ENCODE data around the gene CRYBG1. TPM values are rescaled to one million over a fixed set of nuclear protein-coding genes. Genes with fewer than 3 reads are reported as not detected.

CRYBG1 gene
- total and polyA plus RNA-seq, 2 donors (not counting 1 experiment from before 2014, with no cell fraction given), result 9.6 to 47.0 TPM

DNA sequence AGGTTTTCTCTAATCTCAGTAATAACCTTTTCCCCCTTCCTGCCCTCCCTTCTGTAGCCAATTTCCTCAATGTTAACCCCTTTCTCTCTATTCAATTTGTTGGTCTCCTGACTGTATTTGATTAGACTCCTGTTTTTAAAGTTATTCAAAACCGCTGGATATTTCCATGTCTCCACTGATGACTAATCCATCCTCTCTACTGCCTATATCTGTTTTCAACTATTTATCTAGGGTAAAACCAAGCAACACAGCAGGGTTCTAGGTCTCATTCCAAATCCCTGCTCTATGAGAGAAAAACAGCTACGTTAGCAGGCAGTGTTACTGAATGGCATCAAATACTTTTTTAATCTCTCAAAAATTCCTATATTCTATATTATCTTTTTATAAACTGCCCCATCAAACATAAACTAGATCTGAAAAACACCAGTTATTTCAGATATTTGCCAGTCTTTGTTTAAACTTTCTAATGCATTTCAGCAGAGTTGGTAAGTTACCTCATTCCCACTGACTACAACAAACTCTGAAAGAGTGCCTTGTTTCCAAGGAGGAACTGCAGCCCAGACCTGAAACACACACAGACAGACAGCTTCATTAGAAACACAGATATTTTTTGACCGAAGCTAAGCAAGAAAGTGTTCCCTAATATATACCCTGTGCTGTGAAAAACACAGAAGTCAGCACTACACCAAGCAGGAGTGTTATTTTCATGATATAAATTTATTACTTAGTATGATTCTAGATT lies 260.6 kb downstream of the CRYBG1 start:
- intact Hi-C loops (cut with micrococcal nuclease), result no loop called here
- Histone ChIP-seq H4K20me1 (ENCODE audit: control insufficient read depth, insufficient read depth, low read length, poor library complexity, severe bottlenecking) (no peaks in the 10 kb centered on the region), H3K27ac (ENCODE audit: low read length in 2 of 2) (no peak overlapping the region), H3K4me1 (ENCODE audit: control insufficient read depth in 2 of 2, insufficient read depth in 2 of 2, low read length in 2 of 2) (peaks cover 3 to 7% of the 10 kb centered on the region in 2 donors), H3K36me3 (replicated peaks in 1 of 2; ENCODE audit: control extremely low read depth in 1 of 2, control insufficient read depth in 1 of 2, extremely low read depth in 1 of 2, insufficient read depth in 2 of 2, low read length in 1 of 2) (peaks cover 4 to 25% of the 10 kb centered on the region in 2 experiments), H3K4me3 (ENCODE audit: control extremely low read depth in 1 of 5, extremely low read depth in 1 of 5, insufficient read depth in 1 of 5, low read depth in 2 of 5, low read length in 4 of 5) (no peak overlapping the region), H2AFZ (ENCODE audit: insufficient read depth, low read depth, low read length, poor library complexity, severe bottlenecking) (no peak overlapping the region), H3K4me2 (replicated peaks; ENCODE audit: low read depth, low read length, poor library complexity, severe bottlenecking) (no peak overlapping the region), H3K9me3 (ENCODE audit: control extremely low read depth in 1 of 3, control insufficient read depth in 2 of 3, insufficient read depth in 1 of 3, low read length in 2 of 3) (no peaks in the 10 kb centered on the region), H3K27me3 (replicated peaks in 1 of 4; ENCODE audit: control extremely low read depth in 1 of 4, control insufficient read depth in 3 of 4, insufficient read depth in 4 of 4, low read length in 3 of 4) (no peaks in the 10 kb centered on the region), H3K79me2 (ENCODE audit: control insufficient read depth, insufficient read depth, low read length) (peaks cover 41% of the 10 kb centered on the region), H3K9ac (ENCODE audit: low read length) (no peak overlapping the region)
- H3K27ac Mint-ChIP-seq, result no peak overlapping the region
- no peaks in the 10 kb centered on the region for H3K9me3 Mint-ChIP-seq (ENCODE audit: insufficient read depth)
- WGBS (ENCODE audit: insufficient coverage), result 100% methylated on average over 1 of the region's 3 CpGs
- DNase-seq (no peak), ATAC-seq (ENCODE audit: low read depth) (no peak)
- peaks cover 24% of the 10 kb centered on the region for H3K4me1 Mint-ChIP-seq
- ChIA-PET POLR2A (no interaction called here), CTCF (interaction anchor here (9.9 kb wide), 1 partner anchor 10 kb away, joined by 75 read pairs; no protein-coding TSS in a partner anchor)
- H3K27me3 Mint-ChIP-seq, result no peaks in the 10 kb centered on the region
- no peak for TF ChIP-seq EZH2 (IDR thresholded peaks at IDR 0.05; ENCODE audit: borderline replicate concordance, insufficient read depth, low read depth, low read length, poor library complexity, severe bottlenecking)
- TF ChIP-seq, protein P1, sequence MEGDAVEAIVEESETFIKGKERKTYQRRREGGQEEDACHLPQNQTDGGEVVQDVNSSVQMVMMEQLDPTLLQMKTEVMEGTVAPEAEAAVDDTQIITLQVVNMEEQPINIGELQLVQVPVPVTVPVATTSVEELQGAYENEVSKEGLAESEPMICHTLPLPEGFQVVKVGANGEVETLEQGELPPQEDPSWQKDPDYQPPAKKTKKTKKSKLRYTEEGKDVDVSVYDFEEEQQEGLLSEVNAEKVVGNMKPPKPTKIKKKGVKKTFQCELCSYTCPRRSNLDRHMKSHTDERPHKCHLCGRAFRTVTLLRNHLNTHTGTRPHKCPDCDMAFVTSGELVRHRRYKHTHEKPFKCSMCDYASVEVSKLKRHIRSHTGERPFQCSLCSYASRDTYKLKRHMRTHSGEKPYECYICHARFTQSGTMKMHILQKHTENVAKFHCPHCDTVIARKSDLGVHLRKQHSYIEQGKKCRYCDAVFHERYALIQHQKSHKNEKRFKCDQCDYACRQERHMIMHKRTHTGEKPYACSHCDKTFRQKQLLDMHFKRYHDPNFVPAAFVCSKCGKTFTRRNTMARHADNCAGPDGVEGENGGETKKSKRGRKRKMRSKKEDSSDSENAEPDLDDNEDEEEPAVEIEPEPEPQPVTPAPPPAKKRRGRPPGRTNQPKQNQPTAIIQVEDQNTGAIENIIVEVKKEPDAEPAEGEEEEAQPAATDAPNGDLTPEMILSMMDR (IDR thresholded peaks at IDR 0.05), result no peak
- no peak overlapping the region for H3K4me3 Mint-ChIP-seq

Small RNA genes within 50 kb of the gene (small RNA-seq; reads per million reads assigned to genes)
- not detected for gene RF00019 (ENCODE audit: insufficient read length, low read depth, low replicate concordance)
- gene RNA5SP211 (ENCODE audit: insufficient read length, low read depth, low replicate concordance), result not detected
- gene RNU6-527P (ENCODE audit: insufficient read length, low read depth, low replicate concordance), result not detected

Other genes with a start within 250 kb of the CRYBG1 start
- 26.3 and 34.0 TPM in 2 replicates for gene ATG5, start 35.0 kb upstream of the CRYBG1 start, total RNA-seq
- 13.6 and 17.8 TPM in 2 replicates for gene ATG5, start 35.0 kb upstream of the CRYBG1 start, polyA plus RNA-seq

All from B cell (primary cell).